HCT116 (cell line): Measurements from ENCODE around the gene SLC18A2. TPM values are rescaled to one million over a fixed set of nuclear protein-coding genes. Genes with fewer than 3 reads are reported as not detected.

Experiments used
- ATAC-seq: fragments of 200-7000 bp; cut with Tn5 transposase; 2 replicates; pipeline ENCODE4 v1.9.1; 2020; ENCODE audit warnings: mild to moderate bottlenecking, moderate library complexity
- BruUV-seq: library from RNA; stranded (reverse); fragments of 400-500 nt; replicated peaks from 2 replicates; lab custom pipeline; 2021; lab: Mats Ljungman, UMichigan
- CTCF ChIA-PET: fragments of 300-600 bp; sonication (Branson Sonifier 250); formaldehyde crosslinking; loops from one replicate; lab custom pipeline; 2021; ENCODE audit warnings: antibody characterized with exemption; lab: Charles Lee
- POLR2A ChIA-PET: fragments of 300-600, 350-600 bp; sonication (Branson Sonifier 250); formaldehyde crosslinking; loops from one replicate; lab custom pipeline; 2021; ENCODE audit warnings: antibody characterized with exemption; lab: Charles Lee
- RAD21 ChIA-PET, 2 experiments: fragments of 300-600 bp; sonication (Branson Sonifier 250); formaldehyde crosslinking; loops; one replicate each; lab custom pipeline; 2023; ENCODE audit warnings: low total read pairs in 2 of 2; ENCODE audit not compliant: uncharacterized antibody in 2 of 2, unreplicated experiment in 2 of 2, low non-redundant PET in 1 of 2; lab: Charles Lee
- DNase-seq: peaks from one replicate; pipeline ENCODE4 v3.0.0-alpha.2; 2010; ENCODE audit warnings: low read depth, low spot score
- H2AFZ ChIP-seq: fragments of 200-600 bp; shearing (Covaris generic), sonication (generic); 2 replicates; pipeline ENCODE4 v1.6.1; 2017; ENCODE audit warnings: low read depth, mixed run types, mixed read lengths, antibody characterized with exemption, low read length; ENCODE audit not compliant: poor library complexity, severe bottlenecking
- H3K27ac ChIP-seq: 2 replicates; pipeline ENCODE4 v1.5.1; 2012; ENCODE audit warnings: low read depth, low read length
- H3K27me3 ChIP-seq: fragments of 200-600 bp; sonication (generic); 2 replicates; pipeline ENCODE4 v1.6.1; 2016; ENCODE audit warnings: mixed run types, low read length, mixed read lengths; ENCODE audit not compliant: insufficient read depth
- H3K36me3 ChIP-seq, 2 experiments: fragments of 200-500 bp in 1 of 2; fragments of 200-600 bp in 1 of 2; sonication (Bioruptor generic) in 1 of 2; sonication (generic) in 1 of 2; 2 replicates each; pipeline versions ENCODE4 v1.5.1 to v1.6.1; 2014 to 2016; ENCODE audit warnings: low read length in 2 of 2, inconsistent platforms in 1 of 2, mixed read lengths in 1 of 2, mixed run types in 1 of 2; ENCODE audit not compliant: insufficient read depth in 2 of 2, control insufficient read depth in 1 of 2
- H3K4me1 ChIP-seq, 2 experiments: fragments of 200-600 bp in 1 of 2; sonication (generic) in 1 of 2; 2 replicates each; pipeline versions ENCODE4 v1.5.1 to v1.6.1; 2012 to 2017; ENCODE audit warnings: low read length in 2 of 2, inconsistent platforms in 1 of 2, mild to moderate bottlenecking in 1 of 2, mixed read lengths in 1 of 2, mixed run types in 1 of 2, moderate library complexity in 1 of 2; ENCODE audit not compliant: insufficient read depth in 2 of 2, control insufficient read depth in 1 of 2
- H3K4me2 ChIP-seq: fragments of 200-600 bp; sonication (generic); 2 replicates; pipeline ENCODE4 v1.6.1; 2017; ENCODE audit warnings: mixed run types, low read length, mixed read lengths
- H3K4me3 ChIP-seq, 2 experiments: fragments of 200-600 bp in 1 of 2; sonication (generic) in 1 of 2; replicated peaks in 1 of 2; 2 replicates each; pipeline ENCODE4 v1.5.1; 2011 to 2016; ENCODE audit warnings: low read length in 2 of 2, control low read depth in 1 of 2, low read depth in 1 of 2, mild to moderate bottlenecking in 1 of 2, mixed read lengths in 1 of 2, mixed run types in 1 of 2
- H3K79me2 ChIP-seq: fragments of 200-600 bp; sonication (generic); 2 replicates; pipeline ENCODE4 v1.6.1; 2017; ENCODE audit warnings: mild to moderate bottlenecking, mixed run types, low read length, moderate library complexity, mixed read lengths; ENCODE audit not compliant: insufficient read depth
- H3K9ac ChIP-seq: fragments of 200-600 bp; sonication (generic); 2 replicates; pipeline ENCODE4 v1.6.1; 2016; ENCODE audit warnings: low read length, mixed read lengths
- H3K9me2 ChIP-seq: fragments of 200-600 bp; sonication (generic), shearing (Covaris generic); 2 replicates; pipeline ENCODE4 v1.6.1; 2017; ENCODE audit warnings: mixed run types, mild to moderate bottlenecking, moderate library complexity; ENCODE audit not compliant: insufficient read depth
- H3K9me3 ChIP-seq, 2 experiments: fragments of 200-500 bp in 1 of 2; fragments of 200-600 bp in 1 of 2; sonication (Bioruptor generic) in 1 of 2; sonication (generic) in 1 of 2; 2 replicates each; pipeline ENCODE4 v1.6.1; 2014 to 2017; ENCODE audit warnings: low read length in 2 of 2, mixed read lengths in 2 of 2, inconsistent platforms in 1 of 2, low read depth in 1 of 2, mild to moderate bottlenecking in 1 of 2, mixed run types in 1 of 2, moderate library complexity in 1 of 2; ENCODE audit not compliant: control insufficient read depth in 1 of 2, insufficient read depth in 1 of 2
- H4K20me1 ChIP-seq: fragments of 200-600 bp; sonication (generic), shearing (Covaris generic); 2 replicates; pipeline ENCODE4 v1.6.1; 2017; ENCODE audit warnings: mixed run types, mild to moderate bottlenecking, moderate library complexity; ENCODE audit not compliant: insufficient read depth
- ATF3 ChIP-seq: IDR thresholded peaks from 2 replicates; pipeline ENCODE4 v1.6.1; 2012
- CEBPB ChIP-seq: IDR thresholded peaks from 2 replicates; pipeline ENCODE4 v1.6.1; 2012; ENCODE audit warnings: low read depth
- ELF1 ChIP-seq: IDR thresholded peaks from 2 replicates; pipeline ENCODE4 v1.6.1; 2012; ENCODE audit warnings: low read depth, borderline replicate concordance
- EZH2 ChIP-seq: fragments of 200-600 bp; sonication (generic); IDR thresholded peaks from 2 replicates; pipeline ENCODE4 v1.6.1; 2017; ENCODE audit warnings: antibody characterized with exemption, mixed run types
- SIN3A ChIP-seq: IDR thresholded peaks from 2 replicates; pipeline ENCODE4 v1.6.1; 2012; ENCODE audit warnings: low read depth
- SRF ChIP-seq: IDR thresholded peaks from 2 replicates; pipeline ENCODE4 v1.6.1; 2012; ENCODE audit warnings: low read depth
- TCF7L2 ChIP-seq: IDR thresholded peaks from 2 replicates; pipeline ENCODE4 v1.7.0; 2011; ENCODE audit warnings: borderline replicate concordance, inconsistent platforms; ENCODE audit not compliant: insufficient read depth, insufficient read length; ENCODE audit errors: extremely low read depth
- ZBTB33 ChIP-seq: IDR thresholded peaks from 2 replicates; pipeline ENCODE4 v1.6.1; 2011; ENCODE audit warnings: mild to moderate bottlenecking, low read length, moderate library complexity; ENCODE audit not compliant: insufficient replicate concordance; ENCODE audit errors: extremely low read depth
- intact Hi-C: fragments of 100-400 bp; cut with micrococcal nuclease; formaldehyde crosslinking; loops from 2 replicates; pipeline ENCODE4 v1.10.0; 2022
- total RNA-seq: library from RNA; stranded (reverse); gene quantifications from one replicate; pipeline ENCODE4 v1.2.1, GENCODE V29; 2021; ENCODE audit not compliant: unreplicated experiment

The SLC18A2 gene
- total RNA-seq, 1 experiment from 2014 or later = not detected

- TF ChIP-seq ZBTB33 (no peak), SIN3A (no peak), TCF7L2 (no peak), SRF (no peak)
These were observed 8.0 kb downstream of the SLC18A2 start (continued) for GRCh38 chr10:117248750-117249465.

- TF ChIP-seq SIN3A (no peak), CEBPB (no peak), EZH2 (no peak), ELF1 (no peak), ATF3 (no peak)
- no peak for ATAC-seq
- H3K4me2 ChIP-seq = no peak overlapping the region
- no peak overlapping the region for H3K4me3 ChIP-seq
- H3K27me3 ChIP-seq = peaks cover 19% of the 10 kb centered on the region; the same call in 1 of the 2 replicates
- H3K27ac ChIP-seq = no peak overlapping the region
- H3K4me1 ChIP-seq = no peaks in the 10 kb centered on the region
- intact Hi-C loops = no loop called here
- no peak overlapping the region for H3K9ac ChIP-seq
- POLR2A ChIA-PET = no interaction called here
- H2AFZ ChIP-seq = no peak overlapping the region
- no peaks in the 10 kb centered on the region for H3K79me2 ChIP-seq
- no TSS peak for BruUV-seq
- no peaks in the 10 kb centered on the region for H3K9me3 ChIP-seq
- no peaks in the 10 kb centered on the region for H3K9me2 ChIP-seq
- no peaks in the 10 kb centered on the region for H4K20me1 ChIP-seq
- DNase-seq = no peak
- CTCF ChIA-PET = interaction anchor here (1.2 kb wide), 1 partner anchor 33 kb away, joined by 3 read pairs; no protein-coding TSS in a partner anchor
- H3K36me3 ChIP-seq = no peaks in the 10 kb centered on the region
- RAD21 ChIA-PET = no interaction called here
These were observed 8.7 kb downstream of the SLC18A2 start for GRCh38 chr10:117249493-117250093.
